K562 (cell line): ENCODE measurements around the gene MAGI2. TPM values are rescaled to one million over a fixed set of nuclear protein-coding genes. Genes with fewer than 3 reads are reported as not detected.

Experiments used
- ATAC-seq: fragments of 200-7000 bp; cut with Tn5 transposase; 3 replicates; pipeline ENCODE4 v1.9.1; 2020; ENCODE audit warnings: moderate library complexity
- BruUV-seq: library from RNA; stranded (reverse); fragments of 400-500 nt; replicated peaks from 2 replicates; lab custom pipeline; 2021; lab: Mats Ljungman, UMichigan
- CTCF ChIA-PET: fragments of 300-600 bp; formaldehyde crosslinking; extraction: SDS; loops from one replicate; lab custom pipeline; 2021; ENCODE audit warnings: low intra/inter-chr PET ratio; lab: Yijun Ruan, JAX
- POLR2A ChIA-PET: fragments of 300-600, 350-650 bp; sonication (Branson Sonifier 250); formaldehyde crosslinking; extraction: SDS; loops from one replicate; lab custom pipeline; 2021; ENCODE audit warnings: antibody characterized with exemption, inconsistent platforms; lab: Yijun Ruan, JAX
- DNase-seq, 4 experiments: peaks; one replicate each; pipeline versions ENCODE4 v3.0.0 to v3.0.0-alpha.2; 2011 to 2018; ENCODE audit warnings: low spot score in 3 of 4, mixed read lengths in 3 of 4; ENCODE audit errors: extremely low read depth in 1 of 4
- FAIRE-seq: peaks from 2 replicates; lab custom pipeline; 2011; peaks lifted over from hg19 to GRCh38; lab: Jason Lieb, UNC
- H2AFZ ChIP-seq: 2 replicates; pipeline ENCODE4 v1.6.0; 2011; ENCODE audit warnings: low read depth, low read length, control low read depth, inconsistent platforms
- H3K27ac ChIP-seq: fragments of 200-600 bp; 3 replicates; pipeline ENCODE4 v1.8.0; 2011; ENCODE audit warnings: low read depth, mild to moderate bottlenecking, control low read depth, inconsistent platforms, low read length, moderate library complexity, mixed read lengths; ENCODE audit errors: extremely low read depth
- H3K27me3 ChIP-seq, 2 experiments: fragments of 300-600 bp in 1 of 2; 2 replicates in 1 of 2; 3 replicates in 1 of 2; pipeline versions ENCODE4 v1.6.0 to v1.8.0; 2011; ENCODE audit warnings: inconsistent platforms in 2 of 2, low read length in 2 of 2, mild to moderate bottlenecking in 1 of 2, mixed read lengths in 1 of 2, moderate library complexity in 1 of 2; ENCODE audit not compliant: control insufficient read depth in 2 of 2, insufficient read depth in 2 of 2
- H3K36me3 ChIP-seq: fragments of 300-600 bp; 3 replicates; pipeline ENCODE4 v1.8.0; 2011; ENCODE audit warnings: mild to moderate bottlenecking, low read length, inconsistent platforms; ENCODE audit not compliant: control insufficient read depth, insufficient read depth
- H3K4me1 ChIP-seq, 2 experiments: fragments of 200-600 bp in 1 of 2; replicated peaks in 1 of 2; 2 replicates in 1 of 2; 3 replicates in 1 of 2; pipeline versions ENCODE4 v1.5.1 to v1.8.0; 2011; ENCODE audit warnings: inconsistent platforms in 2 of 2, low read length in 2 of 2, mild to moderate bottlenecking in 1 of 2, mixed read lengths in 1 of 2, moderate library complexity in 1 of 2; ENCODE audit not compliant: control insufficient read depth in 2 of 2, insufficient read depth in 2 of 2
- H3K4me2 ChIP-seq: 2 replicates; pipeline ENCODE4 v1.6.1; 2011; ENCODE audit warnings: low read length, control low read depth, inconsistent platforms, mixed read lengths; ENCODE audit not compliant: insufficient read depth
- H3K4me3 ChIP-seq: fragments of 200-600 bp; sonication (generic), shearing (Covaris generic); 2 replicates; pipeline ENCODE4 v1.5.1; 2016; ENCODE audit warnings: control low read depth, inconsistent platforms
- H3K79me2 ChIP-seq: fragments of 200-600 bp; 3 replicates; pipeline ENCODE4 v1.8.0; 2011; ENCODE audit warnings: low read length, inconsistent platforms; ENCODE audit not compliant: control insufficient read depth, insufficient read depth
- H3K9ac ChIP-seq, 2 experiments: 2 replicates each; pipeline versions ENCODE4 v1.6.0 to v1.6.1; 2011; ENCODE audit warnings: low read depth in 2 of 2, low read length in 2 of 2, control low read depth in 1 of 2, inconsistent platforms in 1 of 2, mild to moderate bottlenecking in 1 of 2, mixed read lengths in 1 of 2; ENCODE audit not compliant: insufficient read depth in 1 of 2
- H3K9me1 ChIP-seq: one replicate; pipeline ENCODE4 v1.6.0; 2011; ENCODE audit warnings: inconsistent platforms, mild to moderate bottlenecking, low read length, moderate library complexity; ENCODE audit not compliant: control insufficient read depth, insufficient read depth
- H3K9me3 ChIP-seq: replicated peaks from 2 replicates; pipeline ENCODE4 v1.5.1; 2011; ENCODE audit warnings: low read depth, low read length, inconsistent platforms; ENCODE audit not compliant: control insufficient read depth, insufficient read depth
- H4K20me1 ChIP-seq: replicated peaks from 2 replicates; pipeline ENCODE4 v1.6.1; 2011; ENCODE audit warnings: low read length, inconsistent platforms, mixed read lengths; ENCODE audit not compliant: control insufficient read depth, insufficient read depth
- NRF1 ChIP-seq, 2 experiments: fragments of 450-650 bp; IDR thresholded peaks in 1 of 2; conservative IDR thresholded peaks in 1 of 2; 2 replicates each; pipeline ENCODE4 v1.6.1; 2014; ENCODE audit warnings: mild to moderate bottlenecking in 2 of 2
- RFX1 ChIP-seq: fragments of 450-650 bp; IDR thresholded peaks from 2 replicates; pipeline ENCODE4 v1.6.1; 2016; ENCODE audit warnings: mild to moderate bottlenecking, moderate library complexity
- SMAD1 ChIP-seq: fragments of 150-350 bp; IDR thresholded peaks from 2 replicates; pipeline ENCODE4 v1.6.1; 2014; ENCODE audit warnings: low read length, low read depth; ENCODE audit not compliant: partially characterized antibody
- SNRNP70 ChIP-seq: fragments of 200-400 bp; formaldehyde crosslinking; optimal IDR thresholded peaks from 2 replicates; pipeline ENCODE3; 2017; ENCODE audit warnings: low read depth, low read length
- ZNF280A ChIP-seq: fragments of 450-650 bp; IDR thresholded peaks from 2 replicates; pipeline ENCODE4 v1.6.1; 2018; ENCODE audit warnings: mild to moderate bottlenecking, low read depth; ENCODE audit not compliant: partially characterized antibody
- WGBS: fragments of 100-300 bp; shearing (Covaris generic); methylation state at CpG from one replicate; pipeline ENCODE4 v1.1.6; 2016; ENCODE audit warnings: low coverage, mixed read lengths; ENCODE audit not compliant: insufficient coverage; ENCODE audit errors: missing lambda C conversion rate; 5-methylcytosine and 5-hydroxymethylcytosine counted together
- in situ Hi-C: fragments of 300-500 bp; cut with MboI; formaldehyde crosslinking; loops from 4 replicates; pipeline ENCODE4 v1.15.0; 2018; ENCODE audit warnings: inconsistent platforms, mixed read lengths
- intact Hi-C: fragments of 100-400 bp; cut with micrococcal nuclease; formaldehyde crosslinking; loops from 2 replicates; pipeline ENCODE4 v1.14.2; 2022
- polyA plus RNA-seq, 8 experiments: library from polyadenylated mRNA; depleted of rRNA in 4 of 8; stranded (reverse) in 5 of 8; unstranded in 3 of 8; fragments of >200 nt; fragmentation: Nextera tagmentation in 2 of 8; fragmentation: Illumina TruSeq in 1 of 8; extraction: Ambion mirVana in 2 of 8; extraction: Trizol in 1 of 8; gene quantifications; 2 replicates each; pipeline versions ENCODE4 v1.2.1 to v1.2.3, GENCODE V29; 2011 to 2014; ENCODE audit warnings: inconsistent platforms in 1 of 8, missing spikeins in 1 of 8
- total RNA-seq, 7 experiments: library from RNA; depleted of rRNA in 6 of 7; stranded (reverse); fragments of >200 nt in 6 of 7; fragmentation: Illumina TruSeq in 2 of 7; extraction: Trizol in 2 of 7; gene quantifications; 2 replicates each; pipeline versions ENCODE4 v1.2.1 to v1.2.3, GENCODE V29; 2011 to 2021; ENCODE audit warnings: low replicate concordance in 1 of 7

The MAGI2 gene
- total and polyA plus RNA-seq, 9 of the 15 experiments (the other 6 are each of a cell fraction or from before 2014, with no cell fraction given): 0.27 to 1.4 (median 0.70) TPM

DNA sequence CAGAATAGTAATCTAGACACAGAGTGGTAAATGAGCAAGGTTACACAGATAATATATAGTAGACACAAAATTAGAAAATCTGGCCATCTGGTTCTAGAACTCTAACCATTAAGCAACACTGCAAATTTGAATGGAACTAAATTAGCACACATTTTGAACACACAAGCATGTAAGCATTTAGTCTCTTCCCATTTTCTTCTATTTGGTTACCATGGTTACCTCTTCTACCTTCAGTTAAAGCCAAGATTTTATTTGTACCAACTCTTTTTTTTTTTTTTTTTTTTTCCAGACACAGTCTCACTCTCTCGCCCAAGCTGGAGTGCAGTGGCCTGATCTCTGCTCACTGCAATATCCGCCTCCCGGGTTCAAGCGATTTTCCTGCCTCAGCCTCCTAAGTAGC lies 790.5 kb downstream of the MAGI2 start:
- intact Hi-C loops (no loop called here), in situ Hi-C loops (no loop called here)

More for the DNA sequence above, 790.5 kb downstream of the MAGI2 start:
- no peaks in the 10 kb centered on the region for H3K4me1 ChIP-seq
- no peak overlapping the region for H3K4me3 ChIP-seq
- H2AFZ ChIP-seq: no peak overlapping the region
- POLR2A ChIA-PET: no interaction called here
- no peak for FAIRE-seq
- H3K9ac ChIP-seq: no peak overlapping the region
- BruUV-seq: no TSS peak
- WGBS: no CpG with 5 or more reads among the region's 4 CpGs
- H3K27me3 ChIP-seq: no peaks in the 10 kb centered on the region
- no peak overlapping the region for H3K4me2 ChIP-seq
- no peak for ATAC-seq
- H3K79me2 ChIP-seq: no peaks in the 10 kb centered on the region
- no peaks in the 10 kb centered on the region for H3K36me3 ChIP-seq
- CTCF ChIA-PET: no interaction called here
- no peak for TF ChIP-seq NRF1 (conservative IDR thresholded peaks at IDR 0.05 in 1 of 2, IDR thresholded peaks at IDR 0.05 in 1 of 2)
- TF ChIP-seq SNRNP70: no peak
- no peak for TF ChIP-seq SMAD1
- peak; percentile 75 for TF ChIP-seq RFX1
- TF ChIP-seq ZNF280A: no peak
- no peak overlapping the region for H3K27ac ChIP-seq
- no peak for DNase-seq
- H3K9me1 ChIP-seq: no peaks in the 10 kb centered on the region
- no peaks in the 10 kb centered on the region for H3K9me3 ChIP-seq
- no peaks in the 10 kb centered on the region for H4K20me1 ChIP-seq
